ENCODE measurements around the gene SPSB1. TPM values are rescaled to one million over a fixed set of nuclear protein-coding genes. Genes with fewer than 3 reads are reported as not detected.

The SPSB1 gene
- total and polyA plus RNA-seq, 12 donors, result 1.4 to 14.0 (median 9.9) TPM

GRCh38 chr1:9356021-9356420, 63.3 kb downstream of the SPSB1 start:
- H3K4me3 ChIP-seq, result no peak overlapping the region
- H3K9me3 ChIP-seq (replicated peaks in 1 of 3), result no peaks in the 10 kb centered on the region
- 90 to 92% (median 91%) methylated on average over 17 to 24 of the region's 24 CpGs for WGBS, 4 donors
- H3K27ac ChIP-seq, result no peak overlapping the region
- peaks cover 0 to 7% of the 10 kb centered on the region in 2 donors for H3K36me3 ChIP-seq (replicated peaks in 1 of 2)
- intact Hi-C loops (cut with DNase I), result no loop called here
- TF ChIP-seq, protein P1, sequence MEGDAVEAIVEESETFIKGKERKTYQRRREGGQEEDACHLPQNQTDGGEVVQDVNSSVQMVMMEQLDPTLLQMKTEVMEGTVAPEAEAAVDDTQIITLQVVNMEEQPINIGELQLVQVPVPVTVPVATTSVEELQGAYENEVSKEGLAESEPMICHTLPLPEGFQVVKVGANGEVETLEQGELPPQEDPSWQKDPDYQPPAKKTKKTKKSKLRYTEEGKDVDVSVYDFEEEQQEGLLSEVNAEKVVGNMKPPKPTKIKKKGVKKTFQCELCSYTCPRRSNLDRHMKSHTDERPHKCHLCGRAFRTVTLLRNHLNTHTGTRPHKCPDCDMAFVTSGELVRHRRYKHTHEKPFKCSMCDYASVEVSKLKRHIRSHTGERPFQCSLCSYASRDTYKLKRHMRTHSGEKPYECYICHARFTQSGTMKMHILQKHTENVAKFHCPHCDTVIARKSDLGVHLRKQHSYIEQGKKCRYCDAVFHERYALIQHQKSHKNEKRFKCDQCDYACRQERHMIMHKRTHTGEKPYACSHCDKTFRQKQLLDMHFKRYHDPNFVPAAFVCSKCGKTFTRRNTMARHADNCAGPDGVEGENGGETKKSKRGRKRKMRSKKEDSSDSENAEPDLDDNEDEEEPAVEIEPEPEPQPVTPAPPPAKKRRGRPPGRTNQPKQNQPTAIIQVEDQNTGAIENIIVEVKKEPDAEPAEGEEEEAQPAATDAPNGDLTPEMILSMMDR (IDR thresholded peaks at IDR 0.05), result no peak
- TF ChIP-seq POLR2A (IDR thresholded peaks at IDR 0.05), result no peak
- no peak for DNase-seq
- H3K4me1 ChIP-seq (replicated peaks in 1 of 2), result no peaks in the 10 kb centered on the region
- no peaks in the 10 kb centered on the region for H3K27me3 ChIP-seq

- no peak for DNase-seq
- H3K4me1 ChIP-seq (replicated peaks in 1 of 2), result no peaks in the 10 kb centered on the region
- TF ChIP-seq, protein P1 (IDR thresholded peaks at IDR 0.05), result no peak
- no peak for TF ChIP-seq POLR2A (IDR thresholded peaks at IDR 0.05)
- H3K27ac ChIP-seq, result no peak overlapping the region
- intact Hi-C loops (cut with DNase I), result no loop called here
- H3K36me3 ChIP-seq (replicated peaks in 1 of 2), result peaks cover 0 to 7% of the 10 kb centered on the region in 2 donors
- H3K4me3 ChIP-seq, result no peak overlapping the region
- H3K27me3 ChIP-seq, result no peaks in the 10 kb centered on the region
- H3K9me3 ChIP-seq (replicated peaks in 1 of 3), result no peaks in the 10 kb centered on the region
- 87 to 97% (median 95%) methylated on average over 2 of the region's 2 CpGs for WGBS, 4 donors
These were observed 64.3 kb downstream of the SPSB1 start for GRCh38 chr1:9356829-9357466.

- no peaks in the 10 kb centered on the region for H3K9me3 ChIP-seq (replicated peaks in 1 of 3)
- DNase-seq, result no peak
- H3K36me3 ChIP-seq (replicated peaks in 1 of 2), result peaks cover 0 to 7% of the 10 kb centered on the region in 2 donors
- no peaks in the 10 kb centered on the region for H3K4me1 ChIP-seq (replicated peaks in 1 of 2)
- H3K27ac ChIP-seq, result no peak overlapping the region
- no peaks in the 10 kb centered on the region for H3K27me3 ChIP-seq
- H3K4me3 ChIP-seq, result no peak overlapping the region
- TF ChIP-seq, protein P1 (IDR thresholded peaks at IDR 0.05), result no peak
- TF ChIP-seq POLR2A (IDR thresholded peaks at IDR 0.05), result no peak
- WGBS, 4 donors, result 91 to 97% (median 93%) methylated on average over 7 to 8 of the region's 8 CpGs
- intact Hi-C loops (cut with DNase I), result no loop called here
These were observed 65.3 kb downstream of the SPSB1 start for GRCh38 chr1:9357958-9358357.

- 85 to 93% (median 90%) methylated on average over 18 to 20 of the region's 20 CpGs for WGBS, 4 donors
- no peak overlapping the region for H3K4me3 ChIP-seq
- peaks cover 0 to 7% of the 10 kb centered on the region in 2 donors for H3K36me3 ChIP-seq (replicated peaks in 1 of 2)
- H3K27me3 ChIP-seq, result no peaks in the 10 kb centered on the region
- DNase-seq, result no peak
- no peak overlapping the region for H3K27ac ChIP-seq
- no peaks in the 10 kb centered on the region for H3K4me1 ChIP-seq (replicated peaks in 1 of 2)
- no peaks in the 10 kb centered on the region for H3K9me3 ChIP-seq (replicated peaks in 1 of 3)
- intact Hi-C loops (cut with DNase I), result no loop called here
- TF ChIP-seq POLR2A (IDR thresholded peaks at IDR 0.05), result no peak
- TF ChIP-seq, protein P1 (IDR thresholded peaks at IDR 0.05), result no peak
These were observed 67.8 kb downstream of the SPSB1 start for GRCh38 chr1:9360371-9361064.
